IMR-90 (cell line): Measurements from ENCODE around the gene CTSF. TPM values are rescaled to one million over a fixed set of nuclear protein-coding genes. Genes with fewer than 3 reads are reported as not detected.
"Not testable (repeated sequence)": the region's sequence is repeated elsewhere in the genome, so short reads cannot be mapped to it uniquely, and the experiment has no call there.

Experiments
- ATAC-seq: fragments of 200-7000 bp; cut with Tn5 transposase; 2 replicates; pipeline ENCODE4 v1.9.1; 2020; ENCODE audit warnings: low read depth, mild to moderate bottlenecking, moderate library complexity
- BruUV-seq: library from RNA; stranded (reverse); fragments of 400-500 nt; replicated peaks from 2 replicates; lab custom pipeline; 2021; lab: Mats Ljungman, UMichigan
- CTCF ChIA-PET: fragments of 300-600 bp; formaldehyde crosslinking; extraction: SDS; loops from one replicate; lab custom pipeline; 2021; ENCODE audit warnings: antibody characterized with exemption; lab: Yijun Ruan, JAX
- POLR2A ChIA-PET: fragments of 300-600 bp; sonication (Branson Sonifier 250); formaldehyde crosslinking; loops from one replicate; lab custom pipeline; 2022; ENCODE audit warnings: antibody characterized with exemption; ENCODE audit not compliant: unreplicated experiment; lab: Charles Lee
- DNase-seq: peaks from one replicate; pipeline ENCODE4 v3.0.0; 2013
- H2AFZ ChIP-seq: replicated peaks from 2 replicates; pipeline ENCODE3; 2013; ENCODE audit warnings: low read length, mild to moderate bottlenecking; ENCODE audit not compliant: poor library complexity
- H2AK5ac ChIP-seq: 2 replicates; pipeline ENCODE4 v1.6.1; 2013; ENCODE audit warnings: low read depth, low read length, inconsistent platforms
- H2AK9ac ChIP-seq: replicated peaks from 2 replicates; pipeline ENCODE3; 2013; ENCODE audit warnings: mild to moderate bottlenecking, low read depth, low read length, moderate library complexity; ENCODE audit not compliant: poor library complexity
- H2BK120ac ChIP-seq: 2 replicates; pipeline ENCODE4 v1.6.1; 2013; ENCODE audit warnings: low read depth, low read length, inconsistent platforms
- H2BK15ac ChIP-seq: 3 replicates; pipeline ENCODE4 v1.6.1; 2013; ENCODE audit warnings: low read depth, low read length, inconsistent platforms
- H2BK20ac ChIP-seq: 2 replicates; pipeline ENCODE4 v1.6.1; 2013; ENCODE audit warnings: low read depth, mild to moderate bottlenecking, inconsistent platforms, low read length, moderate library complexity
- H2BK5ac ChIP-seq: 2 replicates; pipeline ENCODE4 v1.6.1; 2013; ENCODE audit warnings: mild to moderate bottlenecking, low read depth, low read length, inconsistent platforms; ENCODE audit not compliant: poor library complexity, severe bottlenecking
- H3K14ac ChIP-seq: replicated peaks from 2 replicates; pipeline ENCODE4 v1.6.1; 2013; ENCODE audit warnings: low read depth, low read length, inconsistent platforms
- H3K18ac ChIP-seq: 2 replicates; pipeline ENCODE4 v1.6.1; 2013; ENCODE audit warnings: low read depth, low read length, control low read depth
- H3K23ac ChIP-seq: 2 replicates; pipeline ENCODE4 v1.6.1; 2013; ENCODE audit warnings: low read depth, low read length, inconsistent platforms
- H3K27ac ChIP-seq: 2 replicates; pipeline ENCODE4 v1.5.1; 2013; ENCODE audit warnings: mild to moderate bottlenecking, control low read depth, low read length; ENCODE audit not compliant: insufficient read depth
- H3K27me3 ChIP-seq: 2 replicates; pipeline ENCODE4 v1.6.1; 2013; ENCODE audit warnings: low read length; ENCODE audit not compliant: control insufficient read depth, insufficient read depth
- H3K36me3 ChIP-seq: 2 replicates; pipeline ENCODE4 v1.6.1; 2013; ENCODE audit warnings: low read length, mixed read lengths; ENCODE audit not compliant: control insufficient read depth, insufficient read depth
- H3K4ac ChIP-seq: 2 replicates; pipeline ENCODE4 v1.6.1; 2013; ENCODE audit warnings: low read depth, low read length, inconsistent platforms
- H3K4me1 ChIP-seq: 2 replicates; pipeline ENCODE4 v1.6.1; 2013; ENCODE audit warnings: low read length, mixed read lengths; ENCODE audit not compliant: control insufficient read depth, insufficient read depth
- H3K4me2 ChIP-seq: 2 replicates; pipeline ENCODE4 v1.6.1; 2013; ENCODE audit warnings: low read depth, mild to moderate bottlenecking, control low read depth, low read length, moderate library complexity
- H3K4me3 ChIP-seq: 2 replicates; pipeline ENCODE4 v1.5.1; 2013; ENCODE audit warnings: low read depth, mild to moderate bottlenecking, control low read depth, low read length, moderate library complexity; ENCODE audit not compliant: insufficient read depth
- H3K56ac ChIP-seq: 2 replicates; pipeline ENCODE4 v1.6.1; 2013; ENCODE audit warnings: low read length, inconsistent platforms; ENCODE audit not compliant: insufficient read depth; ENCODE audit errors: extremely low read depth
- H3K79me1 ChIP-seq, 2 experiments: 2 replicates each; pipeline ENCODE4 v1.6.1; 2013; ENCODE audit warnings: low read length in 2 of 2, inconsistent platforms in 1 of 2, low read depth in 1 of 2
- H3K9ac ChIP-seq: 2 replicates; pipeline ENCODE4 v1.6.1; 2013; ENCODE audit warnings: low read depth, low read length, control low read depth
- H3K9me1 ChIP-seq: 2 replicates; pipeline ENCODE4 v1.6.1; 2013; ENCODE audit warnings: low read length, inconsistent platforms; ENCODE audit not compliant: insufficient read depth
- H3K9me3 ChIP-seq: 2 replicates; pipeline ENCODE4 v1.6.1; 2013; ENCODE audit warnings: low read length; ENCODE audit not compliant: control insufficient read depth, insufficient read depth
- H4K20me1 ChIP-seq: 2 replicates; pipeline ENCODE4 v1.6.1; 2013; ENCODE audit warnings: low read length, inconsistent platforms; ENCODE audit not compliant: insufficient read depth
- H4K5ac ChIP-seq: 2 replicates; pipeline ENCODE4 v1.6.1; 2013; ENCODE audit warnings: mild to moderate bottlenecking, low read depth, low read length, control low read depth
- H4K8ac ChIP-seq, 2 experiments: 2 replicates each; pipeline ENCODE4 v1.6.1; 2013; ENCODE audit warnings: low read depth in 2 of 2, low read length in 2 of 2, control low read depth in 1 of 2, inconsistent platforms in 1 of 2
- H4K91ac ChIP-seq: 2 replicates; pipeline ENCODE4 v1.6.1; 2013; ENCODE audit warnings: low read depth, low read length, inconsistent platforms; ENCODE audit not compliant: insufficient read depth
- MAFK ChIP-seq: IDR thresholded peaks from 2 replicates; pipeline ENCODE4 v1.6.1; 2012; ENCODE audit warnings: low read depth, low read length, improper control_type of control experiment
- MAZ ChIP-seq: IDR thresholded peaks from 2 replicates; pipeline ENCODE4 v1.6.1; 2012; ENCODE audit warnings: low read depth, mild to moderate bottlenecking, low read length, improper control_type of control experiment, moderate library complexity, borderline replicate concordance
- MXI1 ChIP-seq: IDR thresholded peaks from 2 replicates; pipeline ENCODE4 v1.6.1; 2012; ENCODE audit warnings: low read depth, mild to moderate bottlenecking, low read length, moderate library complexity, borderline replicate concordance
- RFX5 ChIP-seq: IDR thresholded peaks from 2 replicates; pipeline ENCODE4 v1.8.0; 2012; ENCODE audit warnings: low read depth, mild to moderate bottlenecking, low read length, moderate library complexity
- WGBS, 2 experiments: methylation state at CpG; one replicate each; pipeline versions ENCODE4 v1.1.5 to v1.1.7; 2013; ENCODE audit warnings: missing lambda C conversion rate in 2 of 2; ENCODE audit not compliant: insufficient read length in 1 of 2; ENCODE audit errors: extremely low coverage in 2 of 2; 5-methylcytosine and 5-hydroxymethylcytosine counted together
- dilution Hi-C: fragments of 300-500 bp; cut with HindIII; formaldehyde crosslinking; loops from one replicate; pipeline ENCODE4 v1.14.3; 2018; ENCODE audit warnings: low sequenced_read_pairs; ENCODE audit not compliant: unreplicated experiment
- in situ Hi-C: fragments of 300-500 bp; cut with MboI; formaldehyde crosslinking; loops from 3 replicates; pipeline ENCODE4 v1.14.3; 2019; ENCODE audit warnings: low sequenced_read_pairs, inconsistent platforms, mixed read lengths
- intact Hi-C: fragments of 100-400 bp; cut with micrococcal nuclease; formaldehyde crosslinking; loops from 2 replicates; pipeline ENCODE4 v1.10.0; 2022
- polyA plus RNA-seq, 3 experiments: library from polyadenylated mRNA; depleted of rRNA; stranded (reverse); fragments of >200 nt; gene quantifications; 2 replicates each; pipeline ENCODE4 v1.2.3, GENCODE V29; 2012; ENCODE audit warnings: low replicate concordance in 1 of 3
- total RNA-seq: library from RNA; depleted of rRNA; stranded (reverse); fragments of >200 nt; gene quantifications from 2 replicates; pipeline ENCODE4 v1.2.3, GENCODE V29; 2012

CTSF gene
- total and polyA plus RNA-seq, 2 of the 4 experiments (the other 2 are of a cell fraction): 4.1 to 16.0 TPM

DNA sequence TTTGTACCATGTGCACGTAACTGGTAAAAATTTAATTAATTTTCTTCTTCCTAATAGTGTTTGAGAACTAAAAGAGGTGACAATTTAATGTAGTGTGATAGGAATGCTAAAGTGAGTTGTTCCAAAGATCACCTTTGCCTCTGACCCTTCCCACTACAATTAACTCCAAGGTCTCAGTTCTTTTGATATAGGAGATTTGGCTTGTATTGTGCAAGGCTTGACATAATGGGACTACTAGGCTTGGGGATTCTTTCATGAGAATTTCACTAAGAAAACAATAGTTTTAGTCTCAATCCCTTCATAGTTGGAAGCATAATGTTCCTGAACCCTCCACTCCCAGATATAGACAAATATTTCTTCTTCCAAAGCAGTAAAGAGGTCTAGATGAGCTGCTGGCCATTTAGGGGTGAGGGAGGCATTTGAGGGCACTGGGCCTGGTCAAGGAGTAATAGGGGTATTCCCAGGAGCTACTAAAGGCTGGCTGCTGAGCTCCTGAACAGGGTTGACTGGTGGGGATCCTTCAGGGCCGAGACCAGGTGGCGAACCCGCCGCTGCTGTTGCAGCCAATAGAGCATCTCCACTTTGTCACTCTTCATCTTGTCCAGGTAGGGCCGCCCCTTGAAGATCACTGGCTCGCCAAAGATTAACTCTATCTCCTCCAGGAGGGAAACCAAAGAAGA lies 21.7 kb upstream of the CTSF start:
- H4K91ac ChIP-seq: no peak overlapping the region
- H2AFZ ChIP-seq: no peak overlapping the region
- no TSS peak for BruUV-seq
- peaks cover 5% of the 10 kb centered on the region; the same call in 1 of the 2 replicates for H3K4me1 ChIP-seq
- no peak overlapping the region for H3K4me2 ChIP-seq
- no peak overlapping the region for H3K27ac ChIP-seq
- H4K20me1 ChIP-seq: no peaks in the 10 kb centered on the region
- in situ Hi-C loops (no loop called here), dilution Hi-C loops (no loop called here), intact Hi-C loops (no loop called here)
- no peak overlapping the region for H2AK9ac ChIP-seq
- H3K14ac ChIP-seq: no peak overlapping the region
- H2BK5ac ChIP-seq: no peak overlapping the region
- TF ChIP-seq RFX5 (no peak), MXI1 (no peak), MAFK (no peak), MAZ (no peak)
- ChIA-PET POLR2A (no interaction called here), CTCF (interaction anchor here (0.6 to 1.4 kb wide), 2 partner anchors 88 to 585 kb away, joined by 4 read pairs; no protein-coding TSS in a partner anchor)
- no peak overlapping the region for H4K5ac ChIP-seq
- DNase-seq (no peak), ATAC-seq (no peak)
- peaks cover 14 to 19% of the 10 kb centered on the region in 2 experiments for H3K79me1 ChIP-seq
- no peak overlapping the region for H3K4me3 ChIP-seq
- H3K36me3 ChIP-seq: no peaks in the 10 kb centered on the region
- H2BK15ac ChIP-seq: no peak overlapping the region
- WGBS, 2 experiments: 100% methylated on average over 1 of the region's 7 CpGs; no CpG with 5 or more reads in 1 of the 2 experiments
- H3K4ac ChIP-seq: no peak overlapping the region
- no peak overlapping the region for H2BK120ac ChIP-seq
- no peak overlapping the region for H3K23ac ChIP-seq
- no peak overlapping the region for H3K18ac ChIP-seq
- peaks cover 12% of the 10 kb centered on the region for H3K9me1 ChIP-seq
- no peak overlapping the region for H3K56ac ChIP-seq
- H3K9ac ChIP-seq: no peak overlapping the region
- H2AK5ac ChIP-seq: no peak overlapping the region
- no peaks in the 10 kb centered on the region for H3K9me3 ChIP-seq
- H3K27me3 ChIP-seq: peaks cover 4% of the 10 kb centered on the region; the same call in 1 of the 2 replicates
- H2BK20ac ChIP-seq: no peak overlapping the region
- no peak overlapping the region for H4K8ac ChIP-seq

DNA sequence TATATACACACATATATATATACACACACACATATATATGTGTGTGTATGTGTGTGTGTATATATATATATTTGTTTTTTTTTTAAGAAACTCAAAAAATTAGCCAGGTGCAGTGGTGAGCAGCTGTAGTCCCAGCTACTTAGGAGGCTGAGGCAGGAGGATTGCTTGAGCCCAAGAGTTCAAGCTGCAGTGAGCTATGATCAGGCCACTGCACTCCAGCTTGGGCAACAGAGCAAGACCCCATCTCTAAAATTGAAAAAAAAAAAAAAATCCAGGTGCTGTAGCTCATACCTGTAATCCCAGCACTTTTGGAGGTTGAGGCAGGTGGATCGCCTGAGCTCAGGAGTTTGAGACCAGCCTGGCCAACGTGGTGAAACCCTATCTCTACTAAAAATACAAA lies 20.9 kb upstream of the CTSF start:
- BruUV-seq, H2BK5ac ChIP-seq, H3K56ac ChIP-seq, intact Hi-C loops, H4K5ac ChIP-seq, H3K27ac ChIP-seq, H3K4me1 ChIP-seq, H3K27me3 ChIP-seq, in situ Hi-C loops, H2BK120ac ChIP-seq, DNase-seq, H4K91ac ChIP-seq, ATAC-seq, H3K36me3 ChIP-seq, H3K4me2 ChIP-seq, H4K8ac ChIP-seq, H4K20me1 ChIP-seq, H2AFZ ChIP-seq, H3K18ac ChIP-seq, H3K23ac ChIP-seq, H3K9ac ChIP-seq, H3K14ac ChIP-seq, H2BK15ac ChIP-seq, H3K4me3 ChIP-seq, H3K9me1 ChIP-seq, dilution Hi-C loops, POLR2A ChIA-PET, H3K4ac ChIP-seq, H3K9me3 ChIP-seq, H2AK5ac ChIP-seq, H2BK20ac ChIP-seq, H2AK9ac ChIP-seq: not testable (repeated sequence)
- H3K79me1 ChIP-seq: peaks cover 8 to 11% of the 10 kb centered on the region in 2 experiments
- WGBS, 2 experiments: no CpG with 5 or more reads among the region's 2 CpGs
- CTCF ChIA-PET: interaction anchor here (0.6 to 1.4 kb wide), 2 partner anchors 89 to 586 kb away, joined by 4 read pairs; no protein-coding TSS in a partner anchor
